ENCODE results near the gene RAB37. TPM values are rescaled to one million over a fixed set of nuclear protein-coding genes. Genes with fewer than 3 reads are reported as not detected.

The RAB37 gene, protein sequence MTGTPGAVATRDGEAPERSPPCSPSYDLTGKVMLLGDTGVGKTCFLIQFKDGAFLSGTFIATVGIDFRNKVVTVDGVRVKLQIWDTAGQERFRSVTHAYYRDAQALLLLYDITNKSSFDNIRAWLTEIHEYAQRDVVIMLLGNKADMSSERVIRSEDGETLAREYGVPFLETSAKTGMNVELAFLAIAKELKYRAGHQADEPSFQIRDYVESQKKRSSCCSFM
- polyA plus RNA-seq (ENCODE audit: insufficient read length in 4 of 4) = 1 to 10 TPM; 4.0 to 6.0 (median 5.4) TPM

- no peak for DNase-seq (ENCODE audit: low read depth in 4 of 4, low spot score in 3 of 4)
Measured at GRCh38 chr17:74736513-74737298, at the start of gene RAB37. RAB37 (plus strand) TSS chr17:74737256; CDS start chr17:74737273, 17 bp downstream.

GRCh38 chr17:74687886-74688285, 49.2 kb upstream of the RAB37 start:
- no peak for DNase-seq (ENCODE audit: low read depth in 4 of 4, low spot score in 3 of 4)

DNA sequence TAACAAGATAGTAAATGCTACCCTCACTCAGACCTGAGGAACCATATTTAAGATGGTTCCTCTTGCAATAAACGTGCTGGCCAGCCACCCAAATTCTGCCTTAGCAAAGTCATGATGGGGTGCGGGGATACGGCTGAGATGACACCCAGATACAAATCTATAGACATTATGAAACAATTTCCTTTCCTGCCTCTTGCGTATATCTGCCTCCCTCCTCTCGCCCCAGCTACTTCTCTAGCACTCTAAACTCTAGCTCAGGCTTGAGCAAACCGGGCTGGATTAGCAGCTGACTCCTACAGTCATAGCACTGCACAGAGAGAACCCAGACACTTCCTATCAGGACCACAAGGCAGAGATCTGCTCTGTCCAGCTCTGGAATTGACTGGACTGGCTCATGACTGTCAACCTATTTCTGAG, 46.6 kb upstream of the RAB37 start:
- DNase-seq (ENCODE audit: low read depth in 4 of 4, low spot score in 3 of 4) = no peak

DNA sequence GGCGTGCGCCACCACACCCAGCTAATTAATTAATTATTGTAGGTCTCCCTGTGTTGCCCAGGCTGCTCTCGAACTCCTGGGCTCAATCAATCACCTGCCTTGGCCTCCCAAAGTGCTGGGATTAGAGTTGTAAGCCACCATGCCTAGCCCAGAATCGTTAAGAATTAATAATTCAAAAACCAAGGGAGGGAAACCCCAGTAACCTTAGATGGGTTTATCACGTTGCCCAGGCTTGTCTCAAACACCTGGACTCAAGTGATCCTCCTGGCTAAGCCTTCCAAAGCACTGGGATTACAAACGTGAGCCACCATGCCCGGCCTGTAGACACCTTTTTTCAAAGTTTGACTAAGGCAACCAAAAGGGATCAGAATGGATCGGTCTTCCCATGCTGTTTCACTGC, 45.9 kb upstream of the RAB37 start:
- DNase-seq (ENCODE audit: low read depth in 4 of 4, low spot score in 3 of 4) = no peak

DNA sequence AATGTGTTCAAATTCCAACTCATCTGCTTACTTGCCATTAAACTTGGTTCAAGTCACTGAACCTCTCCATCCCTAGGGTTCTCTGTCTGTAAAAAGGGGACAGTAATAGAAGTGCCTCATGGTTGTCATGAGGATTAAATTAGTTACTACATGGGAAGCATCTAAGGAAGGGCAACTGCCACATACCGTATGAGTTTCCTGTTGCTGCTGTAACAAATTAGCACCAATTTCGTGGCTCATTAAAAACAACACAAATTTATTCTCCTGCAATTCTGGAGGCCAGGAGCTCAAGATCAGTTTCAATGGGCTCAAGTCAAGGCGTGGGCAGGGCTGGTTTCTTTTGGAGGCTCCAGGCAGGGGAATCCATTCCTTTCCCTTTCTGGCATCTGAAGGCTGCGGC, 43.0 kb upstream of the RAB37 start:
- DNase-seq (ENCODE audit: low read depth in 4 of 4, low spot score in 3 of 4) = no peak

GRCh38 chr17:74695629-74696028, 41.4 kb upstream of the RAB37 start:
- no peak for DNase-seq (ENCODE audit: low read depth in 4 of 4, low spot score in 3 of 4)

GRCh38 chr17:74697515-74697914, 39.5 kb upstream of the RAB37 start:
- DNase-seq (ENCODE audit: low read depth in 4 of 4, low spot score in 3 of 4) = no peak

DNA sequence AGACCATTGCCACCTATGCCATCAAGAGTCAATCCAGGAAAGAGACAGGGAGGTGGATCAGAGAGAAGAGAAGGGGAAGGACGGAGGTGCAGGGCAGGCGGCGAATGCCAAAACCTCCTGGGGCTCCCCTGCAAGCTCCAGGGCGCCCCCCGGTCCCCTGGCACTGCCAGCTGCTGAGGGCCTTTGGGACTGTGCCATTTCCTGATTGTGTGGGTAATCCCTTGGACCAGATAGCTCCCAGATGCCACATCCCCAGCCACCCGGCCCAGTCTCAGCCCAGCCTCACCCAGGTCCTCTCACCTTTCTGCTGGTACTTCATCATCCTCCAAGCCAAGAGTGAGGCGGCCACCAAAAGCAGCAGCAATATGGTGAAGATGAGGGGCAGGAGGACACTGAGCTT, 39.0 kb upstream of the RAB37 start:
- no peak for DNase-seq (ENCODE audit: low read depth in 4 of 4, low spot score in 3 of 4)

DNA sequence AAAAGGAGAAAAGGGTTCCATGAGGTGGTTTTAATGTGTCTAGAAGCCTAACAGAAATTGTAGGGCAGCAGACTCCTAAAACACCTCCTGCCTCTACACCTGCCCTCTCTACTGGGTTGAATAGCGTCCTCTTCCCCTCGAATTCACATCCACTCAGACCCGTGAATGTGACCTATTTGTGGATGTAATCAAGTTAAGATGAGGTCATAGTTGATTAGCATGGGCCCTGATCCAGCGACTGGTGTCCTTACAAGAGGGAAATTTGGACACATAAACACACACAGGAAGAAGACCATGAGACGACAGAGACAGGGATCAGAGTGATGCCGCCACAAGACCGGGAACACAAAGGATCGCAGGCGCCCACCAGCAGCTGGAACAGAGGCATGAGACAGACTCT, 37.8 kb upstream of the RAB37 start:
- no peak for DNase-seq (ENCODE audit: low read depth in 4 of 4, low spot score in 3 of 4)

DNA sequence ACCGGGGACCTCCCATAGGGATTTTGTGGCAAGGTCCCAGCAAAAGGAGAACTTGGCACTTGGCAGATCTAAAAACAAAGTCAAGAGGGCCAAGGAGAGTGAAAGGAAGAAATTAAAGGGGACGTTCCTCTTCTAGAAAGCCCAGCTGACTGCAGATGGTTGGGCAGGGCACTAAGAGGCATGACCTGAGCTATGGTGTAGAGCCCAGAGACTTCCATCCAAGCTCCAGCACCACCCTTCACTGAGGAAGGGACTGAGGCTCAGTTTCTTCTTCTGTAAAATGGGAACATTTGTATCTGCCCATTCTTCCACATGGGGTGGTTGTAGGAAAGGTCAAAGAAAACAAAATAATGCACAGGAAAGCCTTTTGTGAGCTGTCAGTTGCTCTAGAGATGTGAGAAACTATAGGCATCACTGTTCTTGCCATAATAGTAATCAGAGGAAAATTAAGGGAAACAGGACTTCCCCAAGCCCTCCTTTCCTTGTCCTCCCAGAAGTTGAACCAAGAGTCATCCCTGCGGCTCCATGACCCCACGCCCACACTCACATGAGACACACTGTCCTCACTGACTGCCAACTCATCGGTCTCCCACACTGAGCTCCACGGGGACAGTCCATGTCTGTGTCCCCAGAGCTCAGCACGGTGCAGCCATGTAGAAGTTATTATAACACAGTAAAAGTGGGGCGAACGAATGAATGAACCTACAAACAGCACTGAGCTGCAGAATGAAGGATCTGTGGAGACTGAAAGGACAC, 34.8 kb upstream of the RAB37 start:
- no peak for DNase-seq (ENCODE audit: low read depth in 4 of 4, low spot score in 3 of 4)

DNA sequence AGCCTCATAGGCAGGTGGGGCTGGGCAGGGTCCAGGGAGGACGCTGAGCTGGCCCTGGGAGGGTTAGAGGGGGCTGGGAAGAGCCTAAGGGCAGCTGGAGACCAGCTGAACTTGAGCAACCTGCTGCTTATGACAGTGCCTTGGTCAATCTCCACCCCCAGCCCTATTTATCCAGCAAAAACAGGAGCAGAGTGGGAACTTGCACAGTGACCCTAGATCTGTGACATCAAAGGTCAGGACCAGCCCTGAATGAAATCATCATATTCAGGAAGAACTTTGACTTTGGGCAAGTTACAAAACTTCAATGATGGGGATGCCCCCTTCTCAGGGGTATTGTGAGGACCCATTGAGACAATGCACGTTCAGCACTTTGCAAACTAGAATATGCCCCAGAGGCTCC, 33.7 kb upstream of the RAB37 start:
- DNase-seq (ENCODE audit: low read depth in 4 of 4, low spot score in 3 of 4) = no peak

- DNase-seq (ENCODE audit: low read depth in 4 of 4, low spot score in 3 of 4) = no peak
Measured at GRCh38 chr17:74704544-74704943, 32.5 kb upstream of the RAB37 start.

GRCh38 chr17:74711058-74711824, 25.8 kb upstream of the RAB37 start:
- DNase-seq (ENCODE audit: low read depth in 4 of 4, low spot score in 3 of 4) = no peak

- no peak for DNase-seq (ENCODE audit: low read depth in 4 of 4, low spot score in 3 of 4)
Measured at GRCh38 chr17:74712301-74712700, 24.8 kb upstream of the RAB37 start.

GRCh38 chr17:74712756-74713155, 24.3 kb upstream of the RAB37 start, which contains the start of gene CD300LF:
CD300LF (minus strand) TSS chr17:74712923; CDS start chr17:74712866, 57 bp downstream.
- no peak for DNase-seq (ENCODE audit: low read depth in 4 of 4, low spot score in 3 of 4)

DNA sequence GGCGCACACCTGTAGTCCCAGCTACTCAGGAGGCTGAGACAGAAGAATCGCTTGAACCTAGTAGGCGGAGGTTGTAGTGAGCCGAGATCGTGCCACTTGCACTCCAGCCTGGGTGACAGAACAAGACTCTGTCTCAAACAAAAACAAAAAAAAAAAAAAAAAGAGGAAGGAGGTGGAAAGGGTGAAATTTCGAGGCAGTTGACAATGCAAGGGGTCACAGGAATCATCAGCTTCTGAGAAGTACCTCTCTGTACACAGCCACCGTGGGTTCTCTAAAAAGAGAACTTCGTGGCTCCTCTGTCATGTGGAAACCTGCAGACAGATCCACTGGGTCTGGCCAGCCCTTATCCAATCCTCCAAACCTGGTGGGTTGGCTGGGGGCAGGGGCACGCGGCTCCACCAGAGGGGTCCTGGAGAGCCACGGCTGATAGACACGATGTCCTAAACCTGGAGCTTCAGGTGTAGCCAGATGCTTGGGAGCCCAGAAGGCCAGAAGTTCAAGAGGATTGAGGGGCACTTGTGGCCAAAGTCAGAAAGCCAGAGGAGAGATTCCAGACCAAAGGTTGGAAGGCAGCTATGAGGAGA, 23.8 kb upstream of the RAB37 start:
- DNase-seq (ENCODE audit: low read depth in 4 of 4, low spot score in 3 of 4) = no peak

DNA sequence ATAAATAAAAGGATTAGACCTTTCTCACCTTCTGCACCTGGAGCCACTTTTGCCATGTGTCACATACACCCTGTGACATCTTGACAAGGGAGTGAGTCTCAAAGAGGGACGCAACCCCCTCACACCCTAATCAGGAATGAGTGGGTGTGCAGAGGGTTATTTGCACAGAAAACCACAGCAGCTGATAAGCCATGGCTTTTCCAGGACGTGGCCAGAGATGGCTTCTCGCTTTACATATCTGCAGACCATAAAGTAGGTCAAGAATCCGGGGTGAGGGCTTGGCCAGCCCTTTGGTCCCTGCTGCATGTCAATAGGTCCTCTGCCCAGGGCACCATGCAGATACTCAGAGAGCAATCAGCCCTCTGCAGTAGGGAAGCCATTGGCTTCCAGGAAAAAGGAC, 21.9 kb upstream of the RAB37 start:
- no peak for DNase-seq (ENCODE audit: low read depth in 4 of 4, low spot score in 3 of 4)

DNA sequence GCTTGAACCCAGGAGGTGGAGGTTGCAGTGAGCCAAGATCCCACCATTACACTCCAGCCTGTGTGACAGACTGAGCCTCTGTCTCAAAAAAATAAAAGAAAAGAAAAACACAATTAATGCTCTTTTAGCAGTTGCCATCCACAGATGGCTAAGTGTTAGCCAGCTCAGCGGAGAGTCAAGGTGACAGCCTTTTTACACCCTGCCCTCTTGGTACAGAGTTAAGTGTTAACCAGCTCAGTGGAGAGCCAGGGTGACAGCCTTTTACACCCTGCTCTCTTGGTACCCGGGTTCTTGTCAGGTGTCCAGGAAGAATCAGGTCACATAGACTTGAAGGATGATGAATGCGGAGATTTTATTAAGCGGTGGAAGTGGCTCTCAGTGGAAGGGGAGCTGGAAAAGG, 16.6 kb upstream of the RAB37 start:
- no peak for DNase-seq (ENCODE audit: low read depth in 4 of 4, low spot score in 3 of 4)

GRCh38 chr17:74722782-74723181, 14.3 kb upstream of the RAB37 start:
- DNase-seq (ENCODE audit: low read depth in 4 of 4, low spot score in 3 of 4) = no peak

GRCh38 chr17:74723891-74724290, 13.2 kb upstream of the RAB37 start:
- no peak for DNase-seq (ENCODE audit: low read depth in 4 of 4, low spot score in 3 of 4)
